Measurements from ENCODE around the gene ARMH3. TPM values are rescaled to one million over a fixed set of nuclear protein-coding genes. Genes with fewer than 3 reads are reported as not detected.

ARMH3 gene
- total and polyA plus RNA-seq, 10 of the 15 experiments (the other 5 are each of a cell fraction or from before 2014, with no cell fraction given), result 13.0 to 33.0 (median 16.4) TPM

- peaks cover 22% of the 10 kb centered on the region for H3K4me1 ChIP-seq (ENCODE audit: control insufficient read depth, insufficient read depth, low read length)
- SMC1A ChIA-PET (ENCODE audit: uncharacterized antibody, unreplicated experiment), result interaction anchor here (0.5 to 9.0 kb wide), 56 partner anchors 8 to 544 kb away, joined by 3 to 408 read pairs (median 5); partner anchors contain the start of genes ARMH3 and OGA
- H3K79me2 ChIP-seq (ENCODE audit: control insufficient read depth, insufficient read depth, low read length), result no peaks in the 10 kb centered on the region
- peaks cover 0 to 3% of the 10 kb centered on the region in 2 experiments; a peak in 2 of 4 replicates for H3K36me3 ChIP-seq (ENCODE audit: control insufficient read depth in 2 of 2, insufficient read depth in 2 of 2, low read length in 1 of 2)
- H3K9ac ChIP-seq (ENCODE audit: control insufficient read depth, insufficient read depth, low read length), result peak overlapping the region; percentile 36; the same call in 1 of the 2 replicates
- no peaks in the 10 kb centered on the region for H4K20me1 ChIP-seq (ENCODE audit: control insufficient read depth, insufficient read depth)
- peak overlapping the region; percentile 39; the same call in 1 of the 2 replicates for H2AFZ ChIP-seq (ENCODE audit: control insufficient read depth, low read depth, low read length)
- CTCF ChIA-PET, result interaction anchor here (0.6 to 17.9 kb wide), 45 partner anchors 11 to 593 kb away, joined by 3 to 543 read pairs (median 4); partner anchors contain the start of genes HPS6 and KCNIP2
- ATAC-seq, result peak; percentile 93
- peak; percentile 66 for DNase-seq (ENCODE audit: low read depth, low spot score)
- in situ Hi-C loops (cut with MboI) (no loop called here), intact Hi-C loops (cut with micrococcal nuclease; ENCODE audit: unreplicated experiment) (loop anchor here (1.0 kb wide), 3 partner anchors 49 to 184 kb away; no protein-coding TSS in a partner anchor)
- RAD21 ChIA-PET (ENCODE audit: unreplicated experiment), result interaction anchor here (0.7 to 12.3 kb wide), 22 partner anchors 10 to 287 kb away, joined by 3 to 467 read pairs (median 5); partner anchors contain the start of genes ARMH3 and KCNIP2
- H3K4me3 ChIP-seq, result 0 out of 2 replicates have a peak overlapping the region, but pooled peaks have one; percentile 29
- peak overlapping the region; percentile 7; the same call in 1 of the 2 replicates for H3K4me2 ChIP-seq (ENCODE audit: control insufficient read depth, insufficient read depth)
- no TSS peak for BruUV-seq (replicated peaks)
- peak; percentile 75 for FAIRE-seq
- 7% methylated on average over 5 of the region's 5 CpGs for WGBS (ENCODE audit: insufficient coverage, insufficient replicate concordance, low lambda C conversion rate, missing lambda C conversion rate)
- no peaks in the 10 kb centered on the region for H3K9me3 ChIP-seq (replicated peaks; ENCODE audit: control insufficient read depth, insufficient read depth, low read length)
- peak overlapping the region; percentile 67 for H3K27ac ChIP-seq (ENCODE audit: control insufficient read depth, insufficient read depth)
- POLR2A ChIA-PET, result interaction anchor here (0.5 to 5.8 kb wide), 18 partner anchors 9 to 224 kb away, joined by 3 to 55 read pairs (median 5); partner anchors contain the start of gene OGA
- H3K27me3 ChIP-seq (replicated peaks in 1 of 2; ENCODE audit: control insufficient read depth in 2 of 2, insufficient read depth in 2 of 2, low read length in 1 of 2), result no peaks in the 10 kb centered on the region
- TF ChIP-seq ZNF687 (IDR thresholded peaks at IDR 0.05), result peak; percentile 67; the same call in 1 of the 2 replicates
- TF ChIP-seq BRCA1 (IDR thresholded peaks at IDR 0.05; ENCODE audit: low read depth, low read length), result no peak
- TF ChIP-seq SRF (IDR thresholded peaks at IDR 0.05; ENCODE audit: low read depth in 2 of 2, low read length in 2 of 2), result no peak
- peak; percentile 99 for TF ChIP-seq SMC3 (IDR thresholded peaks at IDR 0.05; ENCODE audit: borderline replicate concordance, low read length)
- peak; percentile 71 for TF ChIP-seq SKIL (IDR thresholded peaks at IDR 0.05; ENCODE audit: low read depth, poor library complexity, severe bottlenecking)
- TF ChIP-seq MLLT1 (IDR thresholded peaks at IDR 0.05), result no peak
- no peak for TF ChIP-seq BHLHE40 (IDR thresholded peaks at IDR 0.05; ENCODE audit: borderline replicate concordance in 1 of 2, low read depth in 2 of 2, low read length in 1 of 2)
- peak; percentile 48 for TF ChIP-seq SMARCA5 (IDR thresholded peaks at IDR 0.05)
- TF ChIP-seq MYB (IDR thresholded peaks at IDR 0.05; ENCODE audit: borderline replicate concordance, low read depth, low read length), result no peak
- TF ChIP-seq ETV6 (conservative IDR thresholded peaks at IDR 0.05 in 1 of 2, IDR thresholded peaks at IDR 0.05 in 1 of 2; ENCODE audit: borderline replicate concordance in 1 of 2, low read depth in 1 of 2), result no peak
Measured at GRCh38 chr10:101889256-101890210, 166.4 kb downstream of the ARMH3 start.
